Epithelial cell of proximal tubule (primary cell): Measurements from ENCODE around the gene SOHLH1. TPM values are rescaled to one million over a fixed set of nuclear protein-coding genes. Genes with fewer than 3 reads are reported as not detected.

Experiments
- DNase-seq: peaks from one replicate; pipeline ENCODE4 v3.0.0-alpha.2; 2011; ENCODE audit warnings: low read depth
- H3K4me3 ChIP-seq: 2 replicates; pipeline ENCODE4 v1.5.1; 2011; ENCODE audit warnings: low read depth, mild to moderate bottlenecking, low read length
- CTCF ChIP-seq: conservative IDR thresholded peaks from 2 replicates; pipeline ENCODE4 v1.5.1; 2012; ENCODE audit warnings: low read depth, mild to moderate bottlenecking, low read length
- total RNA-seq: library from RNA; depleted of rRNA; stranded (reverse); fragments of >200 nt; gene quantifications from 2 replicates; pipeline ENCODE4 v1.2.3, GENCODE V29; 2015

SOHLH1 gene
- total RNA-seq, 1 donor from 2014 or later, result not detected

GRCh38 chr9:135644631-135645218 lies 54.6 kb downstream of the SOHLH1 start:
- no peak for DNase-seq
- TF ChIP-seq CTCF, result no peak
- H3K4me3 ChIP-seq, result no peak overlapping the region

Other genes starting within 250 kb of the SOHLH1 start
- 23.2 and 26.3 TPM in 2 replicates for gene PPP1R26, start 219.7 kb downstream of the SOHLH1 start, total RNA-seq
- gene MRPS2, start 198.8 kb downstream of the SOHLH1 start, total RNA-seq, result 68.1 and 117 TPM in 2 replicates
- gene LCN1, start 178.0 kb downstream of the SOHLH1 start, total RNA-seq, result not detected in 2 replicates
- not detected in 2 replicates for gene OBP2A, start 153.4 kb downstream of the SOHLH1 start, total RNA-seq
- gene PAEP, start 137.7 kb downstream of the SOHLH1 start, total RNA-seq, result not detected in 2 replicates
- not detected in 2 replicates for gene GLT6D1, start 59.9 kb downstream of the SOHLH1 start, total RNA-seq
- not detected in 2 replicates for gene LCN9, start 36.2 kb downstream of the SOHLH1 start, total RNA-seq
- gene KCNT1, start 2.7 kb upstream of the SOHLH1 start, total RNA-seq, result not detected in 2 replicates
- 31.1 and 35.9 TPM in 2 replicates for gene CAMSAP1, start 208.1 kb upstream of the SOHLH1 start, total RNA-seq